Keratinocyte (primary cell): ENCODE measurements around the gene WDR27. TPM values are rescaled to one million over a fixed set of nuclear protein-coding genes. Genes with fewer than 3 reads are reported as not detected.

Source experiments
- DNase-seq: peaks from one replicate; pipeline ENCODE4 v3.0.0-alpha.2; 2011; ENCODE audit warnings: low read depth, missing footprints, low spot score
- FAIRE-seq: peaks from 2 replicates; lab custom pipeline; 2011; peaks lifted over from hg19 to GRCh38; lab: Jason Lieb, UNC
- H2AFZ ChIP-seq: 2 replicates; pipeline ENCODE4 v1.6.0; 2012; ENCODE audit warnings: low read length, control low read depth, inconsistent platforms; ENCODE audit not compliant: control insufficient read depth
- H3K27ac ChIP-seq: 2 replicates; pipeline ENCODE4 v1.5.1; 2011; ENCODE audit warnings: low read length; ENCODE audit not compliant: control insufficient read depth, insufficient read depth
- H3K27me3 ChIP-seq: 3 replicates; pipeline ENCODE4 v1.6.0; 2011; ENCODE audit warnings: low read length; ENCODE audit not compliant: control insufficient read depth, insufficient read depth; ENCODE audit errors: extremely low read depth
- H3K36me3 ChIP-seq, 2 experiments: 2 replicates in 1 of 2; 3 replicates in 1 of 2; pipeline ENCODE4 v1.5.1; 2011; ENCODE audit warnings: low read length in 2 of 2, mild to moderate bottlenecking in 1 of 2; ENCODE audit not compliant: control insufficient read depth in 2 of 2, insufficient read depth in 2 of 2; ENCODE audit errors: extremely low read depth in 1 of 2
- H3K4me1 ChIP-seq: 3 replicates; pipeline ENCODE4 v1.5.1; 2011; ENCODE audit warnings: low read length; ENCODE audit not compliant: control insufficient read depth, insufficient read depth; ENCODE audit errors: extremely low read depth
- H3K4me2 ChIP-seq: 3 replicates; pipeline ENCODE4 v1.6.0; 2011; ENCODE audit warnings: low read depth, low read length; ENCODE audit not compliant: control insufficient read depth, insufficient read depth; ENCODE audit errors: extremely low read depth
- H3K4me3 ChIP-seq, 3 experiments: fragments of 200-600 bp in 1 of 3; sonication (generic) in 1 of 3; 2 replicates in 2 of 3; 3 replicates in 1 of 3; pipeline ENCODE4 v1.5.1; 2011 to 2016; ENCODE audit warnings: low read length in 3 of 3, mild to moderate bottlenecking in 3 of 3, control low read depth in 2 of 3, inconsistent platforms in 1 of 3, low read depth in 1 of 3, mixed read lengths in 1 of 3, mixed run types in 1 of 3, moderate library complexity in 1 of 3; ENCODE audit not compliant: control insufficient read depth in 2 of 3, insufficient read depth in 2 of 3; ENCODE audit errors: extremely low read depth in 1 of 3
- H3K79me2 ChIP-seq: 2 replicates; pipeline ENCODE4 v1.6.0; 2012; ENCODE audit warnings: low read length; ENCODE audit not compliant: control insufficient read depth, insufficient read depth
- H3K9ac ChIP-seq: 3 replicates; pipeline ENCODE4 v1.6.0; 2011; ENCODE audit warnings: low read length; ENCODE audit not compliant: control insufficient read depth, insufficient read depth; ENCODE audit errors: extremely low read depth
- H3K9me1 ChIP-seq: 3 replicates; pipeline ENCODE4 v1.6.0; 2011; ENCODE audit warnings: low read length; ENCODE audit not compliant: control insufficient read depth, insufficient read depth; ENCODE audit errors: extremely low read depth
- H3K9me3 ChIP-seq: 2 replicates; pipeline ENCODE4 v1.5.1; 2012; ENCODE audit warnings: low read depth, low read length; ENCODE audit not compliant: control insufficient read depth
- H4K20me1 ChIP-seq: 3 replicates; pipeline ENCODE4 v1.6.0; 2011; ENCODE audit warnings: low read length; ENCODE audit not compliant: control insufficient read depth, insufficient read depth; ENCODE audit errors: extremely low read depth
- CTCF ChIP-seq, 3 experiments: IDR thresholded peaks in 1 of 3; conservative IDR thresholded peaks in 1 of 3; optimal IDR thresholded peaks in 1 of 3; 2 replicates in 2 of 3; 3 replicates in 1 of 3; pipeline versions ENCODE3 to v1.5.1; 2011; ENCODE audit warnings: low read length in 3 of 3, mild to moderate bottlenecking in 3 of 3, moderate library complexity in 2 of 3, control low read depth in 1 of 3, inconsistent platforms in 1 of 3; ENCODE audit not compliant: insufficient read depth in 2 of 3; ENCODE audit errors: extremely low read depth in 1 of 3
- EZH2 ChIP-seq: IDR thresholded peaks from one replicate; pipeline ENCODE4 v1.6.1; 2012; ENCODE audit warnings: inconsistent platforms, mild to moderate bottlenecking, low read length, moderate library complexity
- dilution Hi-C: fragments of 300-500 bp; cut with MboI; formaldehyde crosslinking; loops from one replicate; pipeline ENCODE4 v1.7.0; 2020; ENCODE audit warnings: low sequenced_read_pairs; ENCODE audit not compliant: extremely low pct_ligation_motif_present
- polyA plus RNA-seq, 5 experiments: library from polyadenylated mRNA; depleted of rRNA in 3 of 5; stranded (reverse) in 3 of 5; stranded (forward) in 1 of 5; unstranded in 1 of 5; fragments of >200 nt; gene quantifications; 1 replicate in 1 of 5; 2 replicates in 3 of 5; 3 replicates in 1 of 5; pipeline versions ENCODE4 v1.2.1 to v1.2.3, GENCODE V29; 2011 to 2012; ENCODE audit warnings: missing spikeins in 2 of 5, low read depth in 1 of 5, low replicate concordance in 1 of 5

WDR27 gene
- polyA plus RNA-seq, 1 donor (not counting 4 experiments of a cell fraction or from before 2014, with no cell fraction given): 17.8 TPM

- no peak for DNase-seq
- Histone ChIP-seq H3K27ac (peak overlapping the region; percentile 89), H3K36me3 (no peaks in the 10 kb centered on the region), H2AFZ (peak overlapping the region; percentile 81), H3K79me2 (no peaks in the 10 kb centered on the region), H3K9ac (peak overlapping the region; percentile 73), H3K4me1 (peaks cover 31% of the 10 kb centered on the region), H3K27me3 (no peaks in the 10 kb centered on the region), H3K9me3 (no peaks in the 10 kb centered on the region), H3K9me1 (no peaks in the 10 kb centered on the region), H3K4me3 (peak overlapping the region; percentile 21 to 61 (median 36)), H3K4me2 (peak overlapping the region; percentile 91), H4K20me1 (no peaks in the 10 kb centered on the region)
- dilution Hi-C loops: no loop called here
- peak; percentile 91 for FAIRE-seq
- TF ChIP-seq CTCF (optimal IDR thresholded peaks at IDR 0.05 in 1 of 3, IDR thresholded peaks at IDR 0.05 in 1 of 3, conservative IDR thresholded peaks at IDR 0.05 in 1 of 3; ENCODE audit: extremely low read depth in 1 of 3, insufficient read depth in 2 of 3, low read length in 3 of 3) (no peak), EZH2 (no peak)
Measured at GRCh38 chr6:169452117-169452868, 249.5 kb downstream of the WDR27 start.

GRCh38 chr6:169451065-169451838 is 250.6 kb downstream of the WDR27 start:
- peak overlapping the region; percentile 4 to 61 (median 50) for H3K4me3 ChIP-seq
- H3K79me2 ChIP-seq: no peaks in the 10 kb centered on the region
- H3K9ac ChIP-seq: peak overlapping the region; percentile 73
- FAIRE-seq: peak; percentile 95
- no peaks in the 10 kb centered on the region for H3K36me3 ChIP-seq
- H3K27ac ChIP-seq: peak overlapping the region; percentile 89
- H3K27me3 ChIP-seq: no peaks in the 10 kb centered on the region
- TF ChIP-seq EZH2 (no peak), CTCF (optimal IDR thresholded peaks at IDR 0.05 in 1 of 3, IDR thresholded peaks at IDR 0.05 in 1 of 3, conservative IDR thresholded peaks at IDR 0.05 in 1 of 3; ENCODE audit: extremely low read depth in 1 of 3, insufficient read depth in 2 of 3, low read length in 3 of 3) (no peak)
- peaks cover 31% of the 10 kb centered on the region for H3K4me1 ChIP-seq
- dilution Hi-C loops: no loop called here
- no peaks in the 10 kb centered on the region for H3K9me3 ChIP-seq
- H3K9me1 ChIP-seq: no peaks in the 10 kb centered on the region
- H3K4me2 ChIP-seq: peak overlapping the region; percentile 91
- no peak for DNase-seq
- no peaks in the 10 kb centered on the region for H4K20me1 ChIP-seq
- H2AFZ ChIP-seq: peak overlapping the region; percentile 87
